ENCODE measurements around the gene PNMA1. TPM values are rescaled to one million over a fixed set of nuclear protein-coding genes. Genes with fewer than 3 reads are reported as not detected.

The PNMA1 gene
- total and polyA plus RNA-seq, 9 of the 15 experiments (the other 6 are each of a cell fraction or from before 2014, with no cell fraction given) = 1.7 to 26.4 (median 8.7) TPM

GRCh38 chr14:73739899-73740617, 25.9 kb upstream of the PNMA1 start:
- peak overlapping the region; percentile 86; the same call in 2 of the 3 replicates for H3K27ac ChIP-seq (ENCODE audit: extremely low read depth, low read depth, low read length)
- H3K4me2 ChIP-seq (ENCODE audit: insufficient read depth, low read length) = no peak overlapping the region
- H2AFZ ChIP-seq (ENCODE audit: low read depth, low read length) = no peak overlapping the region
- no peaks in the 10 kb centered on the region for H3K9me1 ChIP-seq (ENCODE audit: control insufficient read depth, insufficient read depth, low read length)
- H3K27me3 ChIP-seq (ENCODE audit: control insufficient read depth in 2 of 2, insufficient read depth in 2 of 2, low read length in 2 of 2) = no peaks in the 10 kb centered on the region
- in situ Hi-C loops (cut with MboI) = no loop called here
- no peaks in the 10 kb centered on the region; the same call in 1 of the 2 replicates for H4K20me1 ChIP-seq (replicated peaks; ENCODE audit: control insufficient read depth, insufficient read depth, low read length)
- POLR2A ChIA-PET = interaction anchor here (0.8 to 6.8 kb wide), 4 partner anchors 8 to 20 kb away, joined by 3 to 80 read pairs (median 8); a partner anchor contains a TSS
- H3K4me1 ChIP-seq (replicated peaks in 1 of 2; ENCODE audit: control insufficient read depth in 2 of 2, insufficient read depth in 2 of 2, low read length in 2 of 2) = peaks cover 44 to 66% of the 10 kb centered on the region in 2 experiments
- DNase-seq (ENCODE audit: extremely low read depth in 1 of 4, low spot score in 3 of 4) (no peak), FAIRE-seq (no peak), ATAC-seq (no peak)
- peaks cover 54% of the 10 kb centered on the region; the same call in 2 of the 3 replicates for H3K36me3 ChIP-seq (ENCODE audit: control insufficient read depth, insufficient read depth, low read length)
- no peak for TF ChIP-seq ZNF444 (CRISPR knock-in tag; IDR thresholded peaks at IDR 0.05)
- TF ChIP-seq ZBED1 (IDR thresholded peaks at IDR 0.05) = no peak
- TF ChIP-seq, protein P1, sequence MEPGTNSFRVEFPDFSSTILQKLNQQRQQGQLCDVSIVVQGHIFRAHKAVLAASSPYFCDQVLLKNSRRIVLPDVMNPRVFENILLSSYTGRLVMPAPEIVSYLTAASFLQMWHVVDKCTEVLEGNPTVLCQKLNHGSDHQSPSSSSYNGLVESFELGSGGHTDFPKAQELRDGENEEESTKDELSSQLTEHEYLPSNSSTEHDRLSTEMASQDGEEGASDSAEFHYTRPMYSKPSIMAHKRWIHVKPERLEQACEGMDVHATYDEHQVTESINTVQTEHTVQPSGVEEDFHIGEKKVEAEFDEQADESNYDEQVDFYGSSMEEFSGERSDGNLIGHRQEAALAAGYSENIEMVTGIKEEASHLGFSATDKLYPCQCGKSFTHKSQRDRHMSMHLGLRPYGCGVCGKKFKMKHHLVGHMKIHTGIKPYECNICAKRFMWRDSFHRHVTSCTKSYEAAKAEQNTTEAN (CRISPR knock-in tag; IDR thresholded peaks at IDR 0.05) = no peak
- no peak for TF ChIP-seq ESRRB (CRISPR knock-in tag; IDR thresholded peaks at IDR 0.05; ENCODE audit: borderline replicate concordance)
- TF ChIP-seq, protein P2, sequence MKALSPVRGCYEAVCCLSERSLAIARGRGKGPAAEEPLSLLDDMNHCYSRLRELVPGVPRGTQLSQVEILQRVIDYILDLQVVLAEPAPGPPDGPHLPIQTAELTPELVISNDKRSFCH (CRISPR knock-in tag; IDR thresholded peaks at IDR 0.05) = no peak
- TF ChIP-seq, protein P2 (tag; IDR thresholded peaks at IDR 0.05) = no peak
- TF ChIP-seq SETDB1 (IDR thresholded peaks at IDR 0.05; ENCODE audit: low read length) = no peak
- no peak for TF ChIP-seq ZNF395 (CRISPR knock-in tag; IDR thresholded peaks at IDR 0.05)
- TF ChIP-seq ZBTB7A (IDR thresholded peaks at IDR 0.05; ENCODE audit: borderline replicate concordance, control insufficient read depth, low read depth, low read length) = no peak
- TF ChIP-seq KDM5B (IDR thresholded peaks at IDR 0.05; ENCODE audit: insufficient replicate concordance, low read depth, low read length) = no peak
- no peak for TF ChIP-seq ZNF324 (CRISPR knock-in tag; IDR thresholded peaks at IDR 0.05)
- TF ChIP-seq ELF1 (tag; IDR thresholded peaks at IDR 0.05) = no peak
- no peak for TF ChIP-seq MCM2 (IDR thresholded peaks at IDR 0.05; ENCODE audit: low read depth)
- CTCF ChIA-PET (ENCODE audit: low intra/inter-chr PET ratio) = no interaction called here
- H3K4me3 ChIP-seq = no peak overlapping the region
- H3K9ac ChIP-seq (ENCODE audit: insufficient read depth in 1 of 2, low read depth in 2 of 2, low read length in 2 of 2) = peak overlapping the region; percentile 32 to 84; a peak in 3 of 4 replicates
- peaks cover 80% of the 10 kb centered on the region for H3K79me2 ChIP-seq (ENCODE audit: control insufficient read depth, insufficient read depth, low read length)
- H3K9me3 ChIP-seq (replicated peaks; ENCODE audit: control insufficient read depth, insufficient read depth, low read depth, low read length) = no peaks in the 10 kb centered on the region
- WGBS (ENCODE audit: insufficient coverage, low coverage, missing lambda C conversion rate) = 87% methylated on average over 5 of the region's 12 CpGs
- no TSS peak for BruUV-seq (replicated peaks)
- intact Hi-C loops (cut with micrococcal nuclease) = loop anchor here (2.0 to 5.0 kb wide), 3 partner anchors 15 to 147 kb away; partner anchors contain the start of gene ZNF410
